Neutrophil (primary cell): ENCODE data around the gene METTL13.

Experiments
- H3K27ac ChIP-seq: fragments of 200-600 bp; sonication (generic); 2 replicates; pipeline ENCODE4 v1.5.1; 2016; ENCODE audit warnings: mild to moderate bottlenecking, moderate library complexity
- H3K27me3 ChIP-seq: fragments of 200-600 bp; sonication (generic); 2 replicates; pipeline ENCODE4 v1.6.0; 2016; ENCODE audit warnings: mild to moderate bottlenecking
- H3K36me3 ChIP-seq: fragments of 200-600 bp; sonication (generic); 2 replicates; pipeline ENCODE4 v1.5.1; 2017
- H3K4me1 ChIP-seq, 2 experiments: fragments of 200-600 bp in 1 of 2; sonication (generic) in 1 of 2; 1 replicate in 1 of 2; 2 replicates in 1 of 2; pipeline versions ENCODE4 v1.5.1 to v1.6.1; 2013 to 2016; ENCODE audit warnings: low read depth in 1 of 2, low read length in 1 of 2, mild to moderate bottlenecking in 1 of 2, moderate library complexity in 1 of 2; ENCODE audit not compliant: control insufficient read depth in 1 of 2, insufficient read depth in 1 of 2
- H3K4me3 ChIP-seq, 2 experiments: fragments of 200-600 bp in 1 of 2; sonication (generic) in 1 of 2; 1 replicate in 1 of 2; 2 replicates in 1 of 2; pipeline ENCODE4 v1.5.1; 2013 to 2016; ENCODE audit warnings: low read depth in 1 of 2, low read length in 1 of 2, mild to moderate bottlenecking in 1 of 2, moderate library complexity in 1 of 2
- H3K9me3 ChIP-seq: fragments of 200-600 bp; sonication (generic); 2 replicates; pipeline ENCODE4 v1.5.1; 2016
- CTCF ChIP-seq: fragments of 200-600 bp; sonication (generic); IDR thresholded peaks from 2 replicates; pipeline ENCODE4 v1.5.1; 2016; ENCODE audit warnings: antibody characterized with exemption

The METTL13 gene

GRCh38 chr1:171834821-171835220 lies 53.4 kb downstream of the METTL13 start:
- Histone ChIP-seq H3K27ac (no peak overlapping the region), H3K4me1 (no peaks in the 10 kb centered on the region), H3K9me3 (no peaks in the 10 kb centered on the region), H3K4me3 (no peak overlapping the region), H3K27me3 (peaks cover 5% of the 10 kb centered on the region), H3K36me3 (no peaks in the 10 kb centered on the region)
- no peak for TF ChIP-seq CTCF

GRCh38 chr1:171835891-171836290 lies 54.4 kb downstream of the METTL13 start:
- H3K4me3 ChIP-seq, result no peak overlapping the region
- H3K9me3 ChIP-seq, result no peaks in the 10 kb centered on the region
- no peak overlapping the region for H3K27ac ChIP-seq
- no peaks in the 10 kb centered on the region for H3K36me3 ChIP-seq
- no peak for TF ChIP-seq CTCF
- peaks cover 0 to under 1% of the 10 kb centered on the region in 2 experiments for H3K4me1 ChIP-seq
- peaks cover 16% of the 10 kb centered on the region for H3K27me3 ChIP-seq

- H3K27ac ChIP-seq, result no peak within 1 kb of the TSS
- H3K4me3 ChIP-seq, result peak within 1 kb of the TSS; percentile 67 to 83
Measured at GRCh38 chr1:171841050-171841910, 59.8 kb downstream of the METTL13 start, which contains the start of gene DNM3. TSS of gene DNM3 (plus strand) at chr1:171841498. CDS start at chr1:171841657, 159 bp downstream.

GRCh38 chr1:171841931-171842761 lies 60.7 kb downstream of the METTL13 start:
- TF ChIP-seq CTCF, result no peak
- no peaks in the 10 kb centered on the region for H3K36me3 ChIP-seq
- H3K27ac ChIP-seq, result no peak overlapping the region

More at GRCh38 chr1:171841050-171841910, 59.8 kb downstream of the METTL13 start, which contains the start of gene DNM3:
- TF ChIP-seq CTCF, result no peak
- Histone ChIP-seq H3K27me3 (peaks cover 65% of the 10 kb centered on the region), H3K9me3 (no peaks in the 10 kb centered on the region), H3K36me3 (no peaks in the 10 kb centered on the region), H3K4me1 (peaks cover 12 to 19% of the 10 kb centered on the region in 2 experiments)

GRCh38 chr1:171844381-171844780 lies 62.9 kb downstream of the METTL13 start:
- peaks cover 78% of the 10 kb centered on the region for H3K27me3 ChIP-seq
- H3K27ac ChIP-seq, result no peak overlapping the region
- H3K36me3 ChIP-seq, result no peaks in the 10 kb centered on the region
- no peak for TF ChIP-seq CTCF
- H3K9me3 ChIP-seq, result no peaks in the 10 kb centered on the region
- H3K4me3 ChIP-seq, result no peak overlapping the region
- H3K4me1 ChIP-seq, result peaks cover 12 to 19% of the 10 kb centered on the region in 2 experiments

More at GRCh38 chr1:171841931-171842761, 60.7 kb downstream of the METTL13 start:
- peaks cover 74% of the 10 kb centered on the region for H3K27me3 ChIP-seq
- H3K4me1 ChIP-seq, result peaks cover 12 to 19% of the 10 kb centered on the region in 2 experiments
- no peaks in the 10 kb centered on the region for H3K9me3 ChIP-seq
- H3K4me3 ChIP-seq, result peak overlapping the region; percentile 67 to 83
